ENCODE results near the gene PTPN21. TPM values are rescaled to one million over a fixed set of nuclear protein-coding genes. Genes with fewer than 3 reads are reported as not detected.

The PTPN21 gene
- total RNA-seq, 4 donors from 2014 or later = 15.7 to 20.8 (median 17.6) TPM

- Histone ChIP-seq H3K4me1 (no peaks in the 10 kb centered on the region), H3K4me3 (no peak overlapping the region), H3K27ac (no peak overlapping the region), H3K27me3 (no peaks in the 10 kb centered on the region), H3K9me3 (no peaks in the 10 kb centered on the region), H3K36me3 (peaks cover 0 to 56% (median 3%) of the 10 kb centered on the region in 3 donors)
- no peak for TF ChIP-seq POLR2A (IDR thresholded peaks at IDR 0.05)
- no peak for TF ChIP-seq CTCF (IDR thresholded peaks at IDR 0.05)
- DNase-seq = no peak
Measured at GRCh38 chr14:88504602-88505001, 50.2 kb downstream of the PTPN21 start.

- H3K27me3 ChIP-seq = no peaks in the 10 kb centered on the region
- no peak overlapping the region for H3K4me3 ChIP-seq
- TF ChIP-seq CTCF (IDR thresholded peaks at IDR 0.05) (no peak), POLR2A (IDR thresholded peaks at IDR 0.05) (no peak)
- H3K27ac ChIP-seq = no peak overlapping the region
- no peaks in the 10 kb centered on the region for H3K4me1 ChIP-seq
- no peak for DNase-seq
- H3K9me3 ChIP-seq = no peaks in the 10 kb centered on the region
- H3K36me3 ChIP-seq = peaks cover 0 to 57% (median 3%) of the 10 kb centered on the region in 3 donors
Measured at GRCh38 chr14:88503754-88504406, 50.9 kb downstream of the PTPN21 start.

GRCh38 chr14:88502740-88503139 lies 52.1 kb downstream of the PTPN21 start:
- peaks cover 0 to 57% (median 3%) of the 10 kb centered on the region in 3 donors for H3K36me3 ChIP-seq
- no peak for DNase-seq
- no peaks in the 10 kb centered on the region for H3K9me3 ChIP-seq
- no peaks in the 10 kb centered on the region for H3K27me3 ChIP-seq
- no peaks in the 10 kb centered on the region for H3K4me1 ChIP-seq
- H3K4me3 ChIP-seq = no peak overlapping the region
- no peak for TF ChIP-seq POLR2A (IDR thresholded peaks at IDR 0.05)
- TF ChIP-seq CTCF (IDR thresholded peaks at IDR 0.05) = no peak
- no peak overlapping the region for H3K27ac ChIP-seq

GRCh38 chr14:88500611-88501010 lies 54.2 kb downstream of the PTPN21 start:
- H3K27me3 ChIP-seq = no peaks in the 10 kb centered on the region
- peaks cover 0 to 68% (median 3%) of the 10 kb centered on the region in 3 donors for H3K36me3 ChIP-seq
- no peaks in the 10 kb centered on the region for H3K9me3 ChIP-seq
- DNase-seq = no peak
- H3K27ac ChIP-seq = no peak overlapping the region
- TF ChIP-seq CTCF (IDR thresholded peaks at IDR 0.05) = no peak
- TF ChIP-seq POLR2A (IDR thresholded peaks at IDR 0.05) = no peak
- no peak overlapping the region for H3K4me3 ChIP-seq
- no peaks in the 10 kb centered on the region for H3K4me1 ChIP-seq

GRCh38 chr14:88499225-88499624 lies 55.6 kb downstream of the PTPN21 start:
- no peaks in the 10 kb centered on the region for H3K9me3 ChIP-seq
- H3K27ac ChIP-seq = no peak overlapping the region
- peaks cover 0 to 69% (median 3%) of the 10 kb centered on the region in 3 donors for H3K36me3 ChIP-seq
- no peaks in the 10 kb centered on the region for H3K27me3 ChIP-seq
- no peaks in the 10 kb centered on the region for H3K4me1 ChIP-seq
- DNase-seq = no peak
- TF ChIP-seq POLR2A (IDR thresholded peaks at IDR 0.05) = no peak
- TF ChIP-seq CTCF (IDR thresholded peaks at IDR 0.05) = no peak
- H3K4me3 ChIP-seq = no peak overlapping the region

Measured in Peyer's patch (tissue), 4 donors.